DOHH2 (cell line): ENCODE results near the gene TRIP10.

Experiments
- H3F3A ChIP-seq: fragments of 200-600 bp; sonication (generic), shearing (Covaris generic); 2 replicates; pipeline ENCODE4 v1.6.0; 2016; ENCODE audit warnings: antibody characterized with exemption, mild to moderate bottlenecking; ENCODE audit not compliant: control insufficient read depth, insufficient read depth
- H3K27ac ChIP-seq: fragments of 200-600 bp; sonication (generic); 2 replicates; pipeline ENCODE4 v1.5.1; 2014; ENCODE audit warnings: low read depth, mild to moderate bottlenecking, low read length, moderate library complexity
- H3K27me3 ChIP-seq: fragments of 200-600 bp; sonication (generic); 2 replicates; pipeline ENCODE4 v1.6.1; 2014; ENCODE audit warnings: mild to moderate bottlenecking, low read length, mixed read lengths; ENCODE audit not compliant: control insufficient read depth
- H3K36me3 ChIP-seq: fragments of 200-600 bp; sonication (generic); 2 replicates; pipeline ENCODE4 v1.6.1; 2014; ENCODE audit warnings: mild to moderate bottlenecking, low read length, moderate library complexity, mixed read lengths; ENCODE audit not compliant: control insufficient read depth
- H3K4me1 ChIP-seq: fragments of 200-600 bp; sonication (generic); 2 replicates; pipeline ENCODE4 v1.6.1; 2014; ENCODE audit warnings: mild to moderate bottlenecking, low read length, mixed read lengths; ENCODE audit not compliant: control insufficient read depth
- H3K4me2 ChIP-seq: fragments of 200-600 bp; sonication (generic); 2 replicates; pipeline ENCODE4 v1.6.0; 2014; ENCODE audit warnings: mild to moderate bottlenecking, low read length, moderate library complexity
- H3K4me3 ChIP-seq: fragments of 200-600 bp; sonication (generic); 2 replicates; pipeline ENCODE4 v1.5.1; 2014; ENCODE audit warnings: mild to moderate bottlenecking, low read length, mixed read lengths
- H3K79me2 ChIP-seq: fragments of 200-600 bp; sonication (generic); 2 replicates; pipeline ENCODE4 v1.6.1; 2014; ENCODE audit warnings: mild to moderate bottlenecking, low read length, mixed read lengths; ENCODE audit not compliant: control insufficient read depth
- H3K9me2 ChIP-seq: fragments of 200-600 bp; sonication (generic); replicated peaks from 2 replicates; pipeline ENCODE4 v1.6.1; 2014; ENCODE audit warnings: mild to moderate bottlenecking, low read length, mixed read lengths; ENCODE audit not compliant: control insufficient read depth
- H3K9me3 ChIP-seq: fragments of 200-600 bp; sonication (generic); 2 replicates; pipeline ENCODE4 v1.6.1; 2014; ENCODE audit warnings: antibody characterized with exemption, low read length, mixed read lengths; ENCODE audit not compliant: control insufficient read depth, insufficient read depth
- H4K20me1 ChIP-seq: fragments of 200-600 bp; sonication (generic); 2 replicates; pipeline ENCODE4 v1.6.0; 2014; ENCODE audit warnings: low read depth, mild to moderate bottlenecking, antibody characterized with exemption, low read length, moderate library complexity; ENCODE audit not compliant: control insufficient read depth, insufficient read depth
- CTCF ChIP-seq: fragments of 200-600 bp; sonication (generic); IDR thresholded peaks from one replicate; pipeline ENCODE4 v1.5.1; 2014; ENCODE audit warnings: antibody characterized with exemption, mild to moderate bottlenecking, low read depth, low read length; ENCODE audit not compliant: poor library complexity, severe bottlenecking
- EZH2phosphoT487 ChIP-seq: fragments of 200-600 bp; sonication (generic); IDR thresholded peaks from 2 replicates; pipeline ENCODE4 v1.6.1; 2017; ENCODE audit warnings: borderline replicate concordance, mild to moderate bottlenecking, antibody characterized with exemption, low read length, moderate library complexity, mixed read lengths

The TRIP10 gene

DNA sequence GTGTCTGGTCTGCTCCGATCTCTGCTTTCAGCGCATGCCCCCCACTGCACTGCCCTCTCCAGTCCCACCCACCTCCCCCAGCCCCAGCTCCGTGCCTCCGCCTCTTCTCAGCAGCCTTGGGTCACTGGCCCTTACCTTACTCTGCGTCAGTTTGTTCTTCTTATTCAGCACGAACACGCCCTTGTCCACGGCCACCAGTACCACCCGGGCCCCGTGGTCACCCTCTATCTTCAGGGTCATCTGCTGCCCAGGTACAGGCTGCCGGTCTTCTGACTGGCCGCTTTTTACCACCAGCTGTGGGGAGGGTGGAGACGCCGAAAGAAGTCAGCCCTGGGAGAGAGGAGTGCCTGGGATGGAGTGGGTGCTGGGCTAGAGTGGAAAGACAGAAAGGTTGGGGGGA lies 29.9 kb upstream of the TRIP10 start:
- Histone ChIP-seq H3F3A (no peaks in the 10 kb centered on the region), H3K27ac (no peak overlapping the region), H3K36me3 (no peaks in the 10 kb centered on the region), H3K4me1 (no peaks in the 10 kb centered on the region), H3K27me3 (peaks cover 10% of the 10 kb centered on the region), H3K9me2 (no peaks in the 10 kb centered on the region), H3K4me3 (no peak overlapping the region), H3K4me2 (no peak overlapping the region), H3K79me2 (no peaks in the 10 kb centered on the region), H3K9me3 (no peaks in the 10 kb centered on the region), H4K20me1 (no peaks in the 10 kb centered on the region)
- no peak for TF ChIP-seq CTCF

GRCh38 chr19:6710273-6711077 lies 29.0 kb upstream of the TRIP10 start:
- H3K4me2 ChIP-seq, result no peak overlapping the region

DNA sequence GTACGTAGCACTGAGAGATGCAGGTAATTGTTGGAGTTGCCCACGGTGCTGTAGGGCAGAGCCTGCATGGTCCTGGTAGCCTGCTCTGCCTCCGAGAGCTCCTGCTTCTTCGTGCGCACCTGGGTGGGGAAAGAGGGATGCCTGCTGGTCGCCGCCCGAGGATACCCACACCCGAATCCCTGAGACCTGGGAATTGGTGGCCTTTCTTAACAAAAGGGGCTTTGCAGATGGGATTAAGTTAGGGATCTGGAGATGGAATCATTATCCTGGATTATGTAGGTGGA lies 28.5 kb upstream of the TRIP10 start:
- TF ChIP-seq EZH2phosphoT487 (no peak), CTCF (no peak)
- peaks cover 10% of the 10 kb centered on the region for H3K27me3 ChIP-seq
- no peaks in the 10 kb centered on the region for H3F3A ChIP-seq
- no peaks in the 10 kb centered on the region for H3K36me3 ChIP-seq
- H3K4me3 ChIP-seq, result no peak overlapping the region
- H3K4me2 ChIP-seq, result no peak overlapping the region
- no peaks in the 10 kb centered on the region for H3K4me1 ChIP-seq
- H3K9me3 ChIP-seq, result no peaks in the 10 kb centered on the region
- no peaks in the 10 kb centered on the region for H3K79me2 ChIP-seq
- no peak overlapping the region for H3K27ac ChIP-seq
- H4K20me1 ChIP-seq, result no peaks in the 10 kb centered on the region
- no peaks in the 10 kb centered on the region for H3K9me2 ChIP-seq

More at GRCh38 chr19:6710273-6711077, 29.0 kb upstream of the TRIP10 start:
- Histone ChIP-seq H3K27me3 (peaks cover 10% of the 10 kb centered on the region), H3K27ac (no peak overlapping the region), H4K20me1 (no peaks in the 10 kb centered on the region), H3K9me3 (no peaks in the 10 kb centered on the region), H3K4me1 (no peaks in the 10 kb centered on the region), H3F3A (no peaks in the 10 kb centered on the region), H3K79me2 (no peaks in the 10 kb centered on the region), H3K9me2 (no peaks in the 10 kb centered on the region), H3K4me3 (no peak overlapping the region), H3K36me3 (no peaks in the 10 kb centered on the region)
- TF ChIP-seq CTCF, result no peak
- no peak for TF ChIP-seq EZH2phosphoT487
